Breast epithelium (tissue), 3 donors: ENCODE data around the gene PTGS1.

Source experiments
- POLR2A ChIP-seq: fragments of 450-650 bp; IDR thresholded peaks from one replicate; pipeline ENCODE4 v1.6.1; 2016; ENCODE audit warnings: antibody characterized with exemption, mild to moderate bottlenecking, moderate library complexity
- TF ChIP-seq, protein P1 (sequence below), 3 donors: fragments of 450-650 bp; IDR thresholded peaks; one replicate each; pipeline ENCODE4 v1.5.1; 2016 to 2017; ENCODE audit warnings: antibody characterized with exemption in 3 of 3, mild to moderate bottlenecking in 3 of 3, moderate library complexity in 3 of 3

GRCh38 chr9:122401896-122402295, 31.1 kb downstream of the PTGS1 start:
- no peak for TF ChIP-seq POLR2A
- TF ChIP-seq, protein P1, sequence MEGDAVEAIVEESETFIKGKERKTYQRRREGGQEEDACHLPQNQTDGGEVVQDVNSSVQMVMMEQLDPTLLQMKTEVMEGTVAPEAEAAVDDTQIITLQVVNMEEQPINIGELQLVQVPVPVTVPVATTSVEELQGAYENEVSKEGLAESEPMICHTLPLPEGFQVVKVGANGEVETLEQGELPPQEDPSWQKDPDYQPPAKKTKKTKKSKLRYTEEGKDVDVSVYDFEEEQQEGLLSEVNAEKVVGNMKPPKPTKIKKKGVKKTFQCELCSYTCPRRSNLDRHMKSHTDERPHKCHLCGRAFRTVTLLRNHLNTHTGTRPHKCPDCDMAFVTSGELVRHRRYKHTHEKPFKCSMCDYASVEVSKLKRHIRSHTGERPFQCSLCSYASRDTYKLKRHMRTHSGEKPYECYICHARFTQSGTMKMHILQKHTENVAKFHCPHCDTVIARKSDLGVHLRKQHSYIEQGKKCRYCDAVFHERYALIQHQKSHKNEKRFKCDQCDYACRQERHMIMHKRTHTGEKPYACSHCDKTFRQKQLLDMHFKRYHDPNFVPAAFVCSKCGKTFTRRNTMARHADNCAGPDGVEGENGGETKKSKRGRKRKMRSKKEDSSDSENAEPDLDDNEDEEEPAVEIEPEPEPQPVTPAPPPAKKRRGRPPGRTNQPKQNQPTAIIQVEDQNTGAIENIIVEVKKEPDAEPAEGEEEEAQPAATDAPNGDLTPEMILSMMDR (IDR thresholded peaks at IDR 0.05) = no peak
